ENCODE measurements around the gene BEST2.
A peak's percentile ranks its signal among the peaks of the same experiment; 100 is the strongest.

The BEST2 gene

GRCh38 chr19:12731337-12731736 lies 20.3 kb upstream of the BEST2 start:
- no peak for DNase-seq

GRCh38 chr19:12733369-12734214 lies 18.0 kb upstream of the BEST2 start:
- DNase-seq, result no peak

- peak; percentile 97 for DNase-seq
These were observed 14.4 kb upstream of the BEST2 start, which contains the start of gene GET3 for GRCh38 chr19:12736995-12737834. GET3 (plus strand) TSS chr19:12737497; CDS start chr19:12737506, 9 bp downstream.

GRCh38 chr19:12737835-12738351 lies 13.7 kb upstream of the BEST2 start:
- DNase-seq, result no peak

- no peak for DNase-seq
These were observed 6.3 kb upstream of the BEST2 start for GRCh38 chr19:12745166-12745897.

GRCh38 chr19:12748489-12748888 lies 3.1 kb upstream of the BEST2 start:
- no peak for DNase-seq

- no peak for DNase-seq
These were observed 1.6 kb upstream of the BEST2 start for GRCh38 chr19:12749938-12750521.

- DNase-seq, result no peak
These were observed 740 bp upstream of the BEST2 start for GRCh38 chr19:12750851-12751250.

GRCh38 chr19:12752056-12752781 lies 628 bp downstream of the BEST2 start:
- no peak for DNase-seq

GRCh38 chr19:12754465-12755196 lies 3.0 kb downstream of the BEST2 start:
- DNase-seq, result no peak

GRCh38 chr19:12756150-12756883 lies 4.7 kb downstream of the BEST2 start:
- DNase-seq, result no peak

- DNase-seq, result peak; percentile 52
These were observed 6.1 kb downstream of the BEST2 start for GRCh38 chr19:12757544-12758274.

- no peak for DNase-seq
These were observed 8.1 kb downstream of the BEST2 start for GRCh38 chr19:12759686-12760085.

GRCh38 chr19:12763100-12763499 lies 11.5 kb downstream of the BEST2 start:
- no peak for DNase-seq

GRCh38 chr19:12764698-12765097 lies 13.1 kb downstream of the BEST2 start:
- DNase-seq, result no peak

GRCh38 chr19:12766051-12766521 lies 14.5 kb downstream of the BEST2 start:
- no peak for DNase-seq

GRCh38 chr19:12767150-12767549 lies 15.6 kb downstream of the BEST2 start:
- no peak for DNase-seq

- DNase-seq, result no peak
These were observed 16.1 kb downstream of the BEST2 start for GRCh38 chr19:12767666-12768065.

- DNase-seq, result no peak
These were observed 18.1 kb downstream of the BEST2 start for GRCh38 chr19:12769689-12770088.

All from NCI-H2227 treated with DMSO at 0.1 percent for 48 hours (cell line).